ENCODE data around the gene PTPRA. TPM values are rescaled to one million over a fixed set of nuclear protein-coding genes. Genes with fewer than 3 reads are reported as not detected.

Gene PTPRA
- total and polyA plus RNA-seq, 2 donors (not counting 1 experiment from before 2014, with no cell fraction given): 32.1 to 64.2 TPM

- POLR2A ChIA-PET: interaction anchor here (2.1 kb wide), 1 partner anchor 22 kb away, joined by 8 read pairs; no protein-coding TSS in a partner anchor
- CTCF ChIA-PET: interaction anchor here (5.2 kb wide), 1 partner anchor 44 kb away, joined by 43 read pairs; no protein-coding TSS in a partner anchor
- H3K9ac ChIP-seq (ENCODE audit: low read length): peak overlapping the region; percentile 74
- ATAC-seq (ENCODE audit: low read depth): no peak
- H3K9me3 ChIP-seq (ENCODE audit: control extremely low read depth in 1 of 3, control insufficient read depth in 2 of 3, insufficient read depth in 1 of 3, low read length in 2 of 3): peaks cover 0 to 8% (median 0%) of the 10 kb centered on the region in 3 donors
- peak overlapping the region in 4 of 5 experiments; percentile 40 to 70 (median 56) for H3K4me3 ChIP-seq (ENCODE audit: control extremely low read depth in 1 of 5, extremely low read depth in 1 of 5, insufficient read depth in 1 of 5, low read depth in 2 of 5, low read length in 4 of 5)
- peaks cover 0 to 19% (median 2%) of the 10 kb centered on the region in 4 experiments for H3K27me3 ChIP-seq (replicated peaks in 1 of 4; ENCODE audit: control extremely low read depth in 1 of 4, control insufficient read depth in 3 of 4, insufficient read depth in 4 of 4, low read length in 3 of 4)
- H3K79me2 ChIP-seq (ENCODE audit: control insufficient read depth, insufficient read depth, low read length): peaks cover 6% of the 10 kb centered on the region
- intact Hi-C loops (cut with micrococcal nuclease): loop anchor here (5.0 to 10.0 kb wide), 2 partner anchors 46 to 84 kb away; partner anchors contain the start of genes FASTKD5 and UBOX5
- Mint-ChIP-seq H3K4me3 (peak overlapping the region; percentile 81), H3K27ac (no peak overlapping the region), H3K9me3 (ENCODE audit: insufficient read depth) (no peaks in the 10 kb centered on the region), H3K27me3 (peaks cover 4% of the 10 kb centered on the region), H3K4me1 (peaks cover 28% of the 10 kb centered on the region)
- H3K4me2 ChIP-seq (replicated peaks; ENCODE audit: low read depth, low read length, poor library complexity, severe bottlenecking): peak overlapping the region; percentile 90
- H3K36me3 ChIP-seq (replicated peaks in 1 of 2; ENCODE audit: control extremely low read depth in 1 of 2, control insufficient read depth in 1 of 2, extremely low read depth in 1 of 2, insufficient read depth in 2 of 2, low read length in 1 of 2): no peaks in the 10 kb centered on the region
- peaks cover 15 to 19% of the 10 kb centered on the region in 2 donors for H3K4me1 ChIP-seq (ENCODE audit: control insufficient read depth in 2 of 2, insufficient read depth in 2 of 2, low read length in 2 of 2)
- peak overlapping the region; percentile 83 for H2AFZ ChIP-seq (ENCODE audit: insufficient read depth, low read depth, low read length, poor library complexity, severe bottlenecking)
- H3K27ac ChIP-seq (ENCODE audit: low read length in 2 of 2): no peak overlapping the region
- no peak for TF ChIP-seq EZH2 (IDR thresholded peaks at IDR 0.05; ENCODE audit: borderline replicate concordance, insufficient read depth, low read depth, low read length, poor library complexity, severe bottlenecking)
- TF ChIP-seq, protein P1, sequence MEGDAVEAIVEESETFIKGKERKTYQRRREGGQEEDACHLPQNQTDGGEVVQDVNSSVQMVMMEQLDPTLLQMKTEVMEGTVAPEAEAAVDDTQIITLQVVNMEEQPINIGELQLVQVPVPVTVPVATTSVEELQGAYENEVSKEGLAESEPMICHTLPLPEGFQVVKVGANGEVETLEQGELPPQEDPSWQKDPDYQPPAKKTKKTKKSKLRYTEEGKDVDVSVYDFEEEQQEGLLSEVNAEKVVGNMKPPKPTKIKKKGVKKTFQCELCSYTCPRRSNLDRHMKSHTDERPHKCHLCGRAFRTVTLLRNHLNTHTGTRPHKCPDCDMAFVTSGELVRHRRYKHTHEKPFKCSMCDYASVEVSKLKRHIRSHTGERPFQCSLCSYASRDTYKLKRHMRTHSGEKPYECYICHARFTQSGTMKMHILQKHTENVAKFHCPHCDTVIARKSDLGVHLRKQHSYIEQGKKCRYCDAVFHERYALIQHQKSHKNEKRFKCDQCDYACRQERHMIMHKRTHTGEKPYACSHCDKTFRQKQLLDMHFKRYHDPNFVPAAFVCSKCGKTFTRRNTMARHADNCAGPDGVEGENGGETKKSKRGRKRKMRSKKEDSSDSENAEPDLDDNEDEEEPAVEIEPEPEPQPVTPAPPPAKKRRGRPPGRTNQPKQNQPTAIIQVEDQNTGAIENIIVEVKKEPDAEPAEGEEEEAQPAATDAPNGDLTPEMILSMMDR (IDR thresholded peaks at IDR 0.05): no peak
- DNase-seq: no peak
- H4K20me1 ChIP-seq (ENCODE audit: control insufficient read depth, insufficient read depth, low read length, poor library complexity, severe bottlenecking): no peaks in the 10 kb centered on the region
- WGBS (ENCODE audit: insufficient coverage): 69% methylated on average over 14 of the region's 16 CpGs
These were observed 198.0 kb downstream of the PTPRA start for GRCh38 chr20:3071266-3071609.
